ENCODE data around the gene EEF1B2. TPM values are rescaled to one million over a fixed set of nuclear protein-coding genes. Genes with fewer than 3 reads are reported as not detected.

EEF1B2 gene
- total RNA-seq, 4 donors from 2014 or later = 392 to 494 (median 393) TPM

DNA sequence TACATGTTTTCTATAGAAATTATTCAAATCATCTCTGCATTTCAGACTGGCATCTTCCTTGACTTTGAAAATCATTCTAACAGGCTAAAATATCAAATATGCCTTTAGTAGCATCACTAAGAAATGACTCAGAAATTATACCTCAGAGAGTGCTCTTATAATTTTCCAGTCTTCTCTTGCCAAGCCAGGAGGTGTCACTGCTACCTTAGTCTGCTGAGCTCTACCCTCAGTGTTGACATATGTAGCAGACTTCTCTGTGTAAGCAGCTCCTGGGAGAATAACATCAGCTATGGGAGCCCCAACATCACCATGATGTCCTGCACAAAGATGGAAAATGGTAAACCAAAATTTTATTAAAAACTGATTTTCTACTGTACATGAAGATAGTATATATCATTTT is 32.0 kb upstream of the EEF1B2 start:
- ATAC-seq (ENCODE audit: low FRiP score) = no peak
- DNase-seq (ENCODE audit: low spot score) = no peak
- TF ChIP-seq, protein P1, sequence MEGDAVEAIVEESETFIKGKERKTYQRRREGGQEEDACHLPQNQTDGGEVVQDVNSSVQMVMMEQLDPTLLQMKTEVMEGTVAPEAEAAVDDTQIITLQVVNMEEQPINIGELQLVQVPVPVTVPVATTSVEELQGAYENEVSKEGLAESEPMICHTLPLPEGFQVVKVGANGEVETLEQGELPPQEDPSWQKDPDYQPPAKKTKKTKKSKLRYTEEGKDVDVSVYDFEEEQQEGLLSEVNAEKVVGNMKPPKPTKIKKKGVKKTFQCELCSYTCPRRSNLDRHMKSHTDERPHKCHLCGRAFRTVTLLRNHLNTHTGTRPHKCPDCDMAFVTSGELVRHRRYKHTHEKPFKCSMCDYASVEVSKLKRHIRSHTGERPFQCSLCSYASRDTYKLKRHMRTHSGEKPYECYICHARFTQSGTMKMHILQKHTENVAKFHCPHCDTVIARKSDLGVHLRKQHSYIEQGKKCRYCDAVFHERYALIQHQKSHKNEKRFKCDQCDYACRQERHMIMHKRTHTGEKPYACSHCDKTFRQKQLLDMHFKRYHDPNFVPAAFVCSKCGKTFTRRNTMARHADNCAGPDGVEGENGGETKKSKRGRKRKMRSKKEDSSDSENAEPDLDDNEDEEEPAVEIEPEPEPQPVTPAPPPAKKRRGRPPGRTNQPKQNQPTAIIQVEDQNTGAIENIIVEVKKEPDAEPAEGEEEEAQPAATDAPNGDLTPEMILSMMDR (IDR thresholded peaks at IDR 0.05) = no peak

DNA sequence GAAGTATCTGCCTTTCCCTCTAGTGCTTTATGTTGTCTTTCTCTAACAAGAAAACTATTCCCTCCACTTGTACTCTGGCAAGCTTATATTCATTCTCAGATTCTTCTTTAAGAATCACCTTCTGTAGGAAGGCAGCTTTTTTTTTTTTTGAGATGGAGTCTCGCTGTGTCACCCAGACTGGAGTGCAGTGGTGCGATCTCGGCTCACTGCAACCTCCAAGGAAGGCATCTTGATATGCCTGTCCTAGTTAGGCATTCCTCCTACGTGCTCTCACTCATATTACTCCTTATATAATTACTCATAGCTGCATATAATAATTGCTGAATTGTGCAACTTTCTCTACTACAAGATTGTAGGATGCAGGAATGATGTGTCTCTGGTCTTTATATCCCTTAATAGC is 16.2 kb upstream of the EEF1B2 start:
- TF ChIP-seq, protein P1 (IDR thresholded peaks at IDR 0.05) = no peak
- DNase-seq (ENCODE audit: low spot score) (no peak), ATAC-seq (ENCODE audit: low FRiP score) (no peak)

DNA sequence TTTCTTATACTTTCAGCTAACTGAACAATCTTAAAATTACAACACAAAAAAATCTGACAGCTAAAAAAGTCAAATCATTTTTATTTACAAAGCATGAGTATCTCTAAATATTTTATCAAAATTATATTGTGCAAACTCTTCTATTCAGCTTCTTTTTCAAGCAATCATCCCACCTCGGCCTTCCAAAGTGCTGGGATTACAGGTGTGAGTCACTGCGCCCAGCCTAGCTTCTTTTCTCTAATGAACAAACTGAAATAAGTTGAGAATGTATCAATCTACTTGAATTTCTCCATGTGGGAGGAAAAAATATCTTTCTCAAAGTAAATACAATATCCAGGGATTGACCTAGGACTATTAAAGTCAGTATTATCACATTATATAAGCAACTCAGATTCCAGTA is 15.3 kb upstream of the EEF1B2 start:
- DNase-seq (ENCODE audit: low spot score) (no peak), ATAC-seq (ENCODE audit: low FRiP score) (no peak)
- TF ChIP-seq, protein P1 (IDR thresholded peaks at IDR 0.05) = no peak

DNA sequence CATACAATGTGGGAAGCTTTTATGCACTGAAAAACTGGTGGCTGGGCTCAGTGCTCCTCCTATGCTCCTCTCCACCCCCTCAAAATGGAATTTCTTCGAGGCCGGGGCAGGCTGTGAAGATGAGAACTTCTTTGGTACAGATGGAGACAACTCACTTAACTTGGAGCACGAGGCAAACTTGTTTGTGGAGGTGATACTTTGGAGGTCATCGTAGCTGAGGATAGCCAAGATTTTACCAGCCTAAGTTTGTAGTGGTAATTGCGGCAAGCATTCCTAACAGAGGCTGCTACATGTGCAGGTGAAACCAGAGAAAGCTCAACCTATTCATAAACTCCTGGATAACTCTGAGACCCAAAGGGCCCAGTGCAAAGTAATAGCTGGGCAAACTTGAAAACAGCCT is 14.0 kb upstream of the EEF1B2 start:
- ATAC-seq (ENCODE audit: low FRiP score) (no peak), DNase-seq (ENCODE audit: low spot score) (no peak)
- TF ChIP-seq, protein P1 (IDR thresholded peaks at IDR 0.05) = no peak

GRCh38 chr2:206149330-206149729 is 10.4 kb upstream of the EEF1B2 start:
- TF ChIP-seq, protein P1 (IDR thresholded peaks at IDR 0.05) = no peak
- DNase-seq (ENCODE audit: low spot score) (no peak), ATAC-seq (ENCODE audit: low FRiP score) (no peak)

DNA sequence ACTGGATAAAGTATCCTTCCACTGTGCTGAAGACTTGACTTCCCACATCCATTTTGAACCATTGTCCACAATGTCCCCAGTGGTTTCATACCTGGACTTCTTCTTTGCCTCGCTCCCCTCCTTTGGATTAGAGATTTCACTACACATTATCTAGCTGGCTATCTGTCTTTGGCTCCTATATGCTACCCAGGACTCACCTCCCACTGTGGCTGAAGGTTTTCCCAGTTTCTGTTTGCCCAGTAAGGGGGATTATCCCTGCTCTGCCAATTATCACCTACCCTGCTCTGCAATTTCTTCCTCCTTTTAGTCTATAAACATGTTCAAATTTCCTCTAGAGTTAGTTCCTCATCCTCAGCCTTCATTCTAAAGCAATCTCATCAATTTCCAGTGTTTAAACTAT is 9.5 kb upstream of the EEF1B2 start:
- no peak for DNase-seq (ENCODE audit: low spot score)
- ATAC-seq (ENCODE audit: low FRiP score) = no peak
- TF ChIP-seq, protein P1 (IDR thresholded peaks at IDR 0.05) = no peak

GRCh38 chr2:206150631-206151030 is 9.1 kb upstream of the EEF1B2 start:
- TF ChIP-seq, protein P1 (IDR thresholded peaks at IDR 0.05) = no peak
- ATAC-seq (ENCODE audit: low FRiP score) (no peak), DNase-seq (ENCODE audit: low spot score) (no peak)
